AG10803 (cell line): Measurements from ENCODE around the gene CCN6.
A peak's percentile ranks its signal among the peaks of the same experiment; 100 is the strongest.
"Not testable (repeated sequence)": the region's sequence is repeated elsewhere in the genome, so short reads cannot be mapped to it uniquely, and the experiment has no call there.

Source experiments
- DNase-seq: peaks from one replicate; pipeline ENCODE4 v3.0.0; 2010; ENCODE audit warnings: low read depth
- H3K4me3 ChIP-seq: 2 replicates; pipeline ENCODE4 v1.5.1; 2011; ENCODE audit warnings: mild to moderate bottlenecking, low read length, control low read depth
- TF ChIP-seq, protein P1 (sequence below): conservative IDR thresholded peaks from 2 replicates; pipeline ENCODE4 v1.5.1; 2011; ENCODE audit warnings: mild to moderate bottlenecking, low read length, control low read depth, inconsistent platforms

CCN6 gene

DNA sequence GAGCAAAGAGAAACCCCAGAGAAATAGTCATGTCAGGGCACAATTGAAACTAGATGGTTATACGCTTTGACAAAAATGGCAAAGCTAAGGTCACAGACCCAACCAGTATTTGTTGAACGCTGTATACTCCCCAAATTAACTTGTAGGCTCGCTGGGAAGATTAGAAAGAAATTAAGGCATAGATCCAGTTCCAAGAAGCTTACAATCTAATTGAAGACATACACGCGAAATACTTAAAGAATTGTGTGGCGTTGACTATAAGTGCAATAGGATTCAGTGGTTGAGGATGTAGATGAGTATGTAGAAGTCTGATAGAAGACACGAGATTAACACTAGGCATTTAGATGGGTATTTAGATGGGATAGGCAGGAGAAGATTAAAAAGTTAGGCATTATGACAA lies 34.0 kb downstream of the CCN6 start:
- peak; percentile 9 for DNase-seq
- H3K4me3 ChIP-seq, result peak overlapping the region; percentile 66
- TF ChIP-seq, protein P1, sequence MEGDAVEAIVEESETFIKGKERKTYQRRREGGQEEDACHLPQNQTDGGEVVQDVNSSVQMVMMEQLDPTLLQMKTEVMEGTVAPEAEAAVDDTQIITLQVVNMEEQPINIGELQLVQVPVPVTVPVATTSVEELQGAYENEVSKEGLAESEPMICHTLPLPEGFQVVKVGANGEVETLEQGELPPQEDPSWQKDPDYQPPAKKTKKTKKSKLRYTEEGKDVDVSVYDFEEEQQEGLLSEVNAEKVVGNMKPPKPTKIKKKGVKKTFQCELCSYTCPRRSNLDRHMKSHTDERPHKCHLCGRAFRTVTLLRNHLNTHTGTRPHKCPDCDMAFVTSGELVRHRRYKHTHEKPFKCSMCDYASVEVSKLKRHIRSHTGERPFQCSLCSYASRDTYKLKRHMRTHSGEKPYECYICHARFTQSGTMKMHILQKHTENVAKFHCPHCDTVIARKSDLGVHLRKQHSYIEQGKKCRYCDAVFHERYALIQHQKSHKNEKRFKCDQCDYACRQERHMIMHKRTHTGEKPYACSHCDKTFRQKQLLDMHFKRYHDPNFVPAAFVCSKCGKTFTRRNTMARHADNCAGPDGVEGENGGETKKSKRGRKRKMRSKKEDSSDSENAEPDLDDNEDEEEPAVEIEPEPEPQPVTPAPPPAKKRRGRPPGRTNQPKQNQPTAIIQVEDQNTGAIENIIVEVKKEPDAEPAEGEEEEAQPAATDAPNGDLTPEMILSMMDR, result no peak

DNA sequence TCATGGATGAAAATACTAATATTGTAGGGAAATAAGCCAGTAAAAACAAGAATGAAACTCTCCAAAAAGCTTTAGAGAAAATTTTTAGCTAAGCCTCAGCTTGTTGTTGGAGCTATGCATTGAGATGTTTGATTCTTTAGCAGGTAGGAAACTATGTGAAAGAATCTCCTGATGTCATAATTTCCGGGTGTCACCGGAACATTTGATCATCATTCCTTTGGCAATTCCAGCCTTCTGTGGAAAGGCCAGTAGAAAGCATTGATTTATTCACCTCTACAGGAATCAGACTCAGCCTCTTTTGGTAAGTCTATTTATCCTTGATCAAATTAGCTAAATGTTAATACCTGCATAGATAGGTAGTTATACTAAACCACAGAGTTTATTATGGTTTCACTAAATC lies 43.0 kb downstream of the CCN6 start:
- no peak overlapping the region for H3K4me3 ChIP-seq
- no peak for DNase-seq
- TF ChIP-seq, protein P1, result no peak

DNA sequence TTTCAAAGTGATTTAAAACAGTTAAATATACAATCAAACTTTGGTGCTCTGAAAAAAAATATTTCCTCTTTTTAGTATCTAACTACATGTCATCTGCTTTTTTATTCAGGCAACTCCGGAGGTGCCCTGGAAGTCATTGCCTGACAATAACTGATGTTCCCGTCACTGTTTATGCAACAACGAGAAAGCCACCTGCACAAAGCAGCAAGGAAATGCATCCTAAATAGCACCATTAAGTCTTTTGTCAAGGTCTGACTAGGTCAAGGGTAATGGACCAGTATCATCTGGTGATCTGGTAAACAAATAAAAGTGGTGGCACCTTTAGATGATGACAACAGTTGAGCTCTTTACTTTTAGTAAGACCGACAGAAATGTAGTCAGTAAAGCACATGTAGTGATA lies 46.7 kb downstream of the CCN6 start:
- no peak for DNase-seq
- TF ChIP-seq, protein P1, result no peak
- no peak overlapping the region for H3K4me3 ChIP-seq

DNA sequence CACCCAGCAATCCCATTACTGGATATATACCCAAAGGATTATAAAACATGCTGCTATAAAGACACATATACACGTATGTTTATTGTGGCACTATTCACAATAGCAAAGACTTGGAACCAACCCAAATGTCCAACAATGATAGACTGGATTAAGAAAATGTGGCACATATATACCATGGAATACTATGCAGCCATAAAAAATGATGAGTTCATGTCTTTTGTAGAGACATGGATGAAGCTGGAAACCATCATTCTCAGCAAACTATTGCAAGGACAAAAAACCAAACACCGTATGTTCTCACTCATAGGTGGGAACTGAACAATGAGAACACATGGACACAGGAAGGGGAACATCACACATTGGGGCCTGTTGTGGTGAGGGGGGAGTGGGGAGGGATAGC lies 52.1 kb downstream of the CCN6 start:
- H3K4me3 ChIP-seq, DNase-seq: not testable (repeated sequence)

DNA sequence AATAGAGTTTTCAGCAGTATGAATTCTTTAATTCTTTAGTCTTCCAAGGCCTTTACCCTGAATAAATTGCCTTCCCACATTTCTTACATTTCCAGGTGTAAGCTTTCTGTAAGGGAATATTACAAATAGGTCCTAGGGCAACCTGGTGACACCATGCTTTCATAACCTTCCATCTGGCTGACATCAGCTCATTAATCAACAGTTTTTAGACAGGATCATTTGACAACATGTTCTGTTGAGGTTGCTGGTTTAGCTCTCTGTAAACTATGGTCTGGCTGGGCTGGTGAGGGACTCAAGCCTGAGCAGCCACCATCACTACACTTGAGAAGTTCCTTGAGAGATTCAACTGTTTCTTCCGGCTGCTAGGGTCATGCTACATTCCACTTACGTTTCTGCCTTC lies 52.7 kb downstream of the CCN6 start:
- DNase-seq, result no peak
- no peak overlapping the region for H3K4me3 ChIP-seq
- TF ChIP-seq, protein P1, result no peak

DNA sequence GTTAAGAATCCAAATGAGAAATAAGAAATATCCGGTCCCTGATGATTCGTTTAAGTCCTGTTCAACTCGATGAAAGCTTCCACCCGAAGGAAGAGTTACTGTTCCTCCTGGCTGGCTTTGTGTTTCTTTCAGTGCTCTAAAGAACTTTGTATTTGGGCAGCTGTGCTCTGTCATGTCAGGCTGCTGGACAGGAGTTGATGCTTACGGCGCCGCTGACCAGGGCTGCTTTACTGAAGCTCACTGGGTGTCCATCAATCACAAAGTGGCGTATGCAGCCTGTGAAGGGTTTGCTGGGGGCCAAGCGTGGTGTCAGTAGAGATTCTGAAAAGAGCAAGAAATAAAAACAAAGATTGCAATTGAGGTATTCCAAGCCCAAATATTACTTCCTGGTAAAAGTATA lies 55.4 kb downstream of the CCN6 start:
- TF ChIP-seq, protein P1, result no peak

DNA sequence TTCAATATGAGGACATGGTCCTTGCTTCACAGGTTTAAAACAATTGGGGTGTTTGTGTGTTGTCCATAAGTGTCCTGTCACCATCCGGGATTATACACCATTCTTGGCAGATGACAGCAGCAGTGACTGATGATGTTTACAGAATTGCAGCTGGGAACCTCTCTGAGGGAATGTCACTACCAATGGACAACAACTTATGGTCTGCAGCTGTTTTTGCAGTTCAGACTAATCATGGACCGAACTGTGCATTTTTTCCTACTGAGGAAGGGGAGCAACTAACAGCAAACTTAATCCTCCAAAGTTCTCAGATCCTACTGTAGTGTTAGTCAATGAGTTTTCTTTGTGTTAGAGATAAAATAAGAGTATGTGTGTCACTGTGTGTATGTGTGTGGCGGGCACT lies 59.5 kb downstream of the CCN6 start:
- H3K4me3 ChIP-seq, result no peak overlapping the region
- peak; percentile 4 for DNase-seq
- TF ChIP-seq, protein P1, result no peak

More for the DNA sequence above, 55.4 kb downstream of the CCN6 start:
- DNase-seq, result no peak
- H3K4me3 ChIP-seq, result no peak overlapping the region

DNA sequence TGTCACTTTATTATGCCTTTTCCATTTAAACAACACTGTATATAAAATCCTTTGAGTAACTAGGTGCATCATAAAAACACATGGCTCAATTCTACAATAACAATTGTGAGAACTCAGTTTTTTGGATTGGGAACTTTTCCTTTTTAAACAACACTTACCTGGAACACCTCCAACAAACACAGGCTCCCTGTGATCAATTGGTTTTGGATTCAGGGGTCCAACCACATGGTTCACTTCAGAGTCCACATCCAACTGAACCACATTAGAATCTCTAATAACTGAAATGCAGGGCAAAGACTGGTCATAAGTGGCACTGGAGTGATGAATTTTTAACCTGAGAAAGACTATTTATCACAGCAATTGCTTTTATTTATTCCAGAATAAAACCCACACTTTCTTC lies 60.0 kb downstream of the CCN6 start:
- TF ChIP-seq, protein P1, result no peak
- DNase-seq, result no peak
- H3K4me3 ChIP-seq, result no peak overlapping the region
